Upper lobe of left lung (tissue), 6 donors: ENCODE results near the gene ATXN3. TPM values are rescaled to one million over a fixed set of nuclear protein-coding genes. Genes with fewer than 3 reads are reported as not detected.

ENCODE experiments used
- ATAC-seq, 2 donors: fragments of 200-7000 bp; cut with Tn5 transposase; one replicate each; pipeline ENCODE4 v1.9.1; 2022; ENCODE audit warnings: mild to moderate bottlenecking in 2 of 2, moderate library complexity in 2 of 2; ENCODE audit not compliant: low FRiP score in 2 of 2
- DNase-seq, 2 donors: peaks; one replicate each; pipeline ENCODE4 v3.0.0-alpha.2; 2019 to 2020
- H3K27ac ChIP-seq, 4 donors: fragments of 200-600 bp; sonication (generic); one replicate each; pipeline ENCODE4 v1.5.1; 2016 to 2019
- H3K27me3 ChIP-seq, 4 donors: fragments of 200-600 bp; sonication (generic); one replicate each; pipeline ENCODE4 v1.5.1; 2017 to 2019
- H3K36me3 ChIP-seq, 4 donors: fragments of 200-600 bp; sonication (generic); one replicate each; pipeline ENCODE4 v1.5.1; 2016 to 2019
- H3K4me1 ChIP-seq, 4 donors: fragments of 200-600 bp; sonication (generic); one replicate each; pipeline ENCODE4 v1.5.1; 2018 to 2019
- H3K4me3 ChIP-seq, 4 donors: fragments of 200-600 bp; sonication (generic); one replicate each; pipeline ENCODE4 v1.5.1; 2017 to 2019; ENCODE audit warnings: mild to moderate bottlenecking in 2 of 4, moderate library complexity in 1 of 4
- H3K9me3 ChIP-seq, 4 donors: fragments of 200-600 bp; sonication (generic); one replicate each; pipeline ENCODE4 v1.5.1; 2018 to 2019
- CTCF ChIP-seq, 6 experiments: fragments of 450-650 bp in 4 of 6; fragments of 200-600 bp in 2 of 6; sonication (generic) in 2 of 6; IDR thresholded peaks; one replicate each; pipeline ENCODE4 v1.5.1; 2016 to 2019; ENCODE audit warnings: antibody characterized with exemption in 6 of 6
- EP300 ChIP-seq, 4 donors: sonication (generic); formaldehyde crosslinking; IDR thresholded peaks; one replicate each; pipeline ENCODE4 v1.5.1; 2017; ENCODE audit warnings: antibody characterized with exemption in 4 of 4, control low read depth in 2 of 4
- POLR2A ChIP-seq, 4 donors: fragments of 450-650 bp; IDR thresholded peaks; one replicate each; pipeline ENCODE4 v1.5.1; 2016 to 2017; ENCODE audit warnings: antibody characterized with exemption in 4 of 4, mild to moderate bottlenecking in 2 of 4
- POLR2AphosphoS5 ChIP-seq, 2 donors: sonication (generic); formaldehyde crosslinking; IDR thresholded peaks; one replicate each; pipeline ENCODE4 v1.5.1; 2017; ENCODE audit warnings: antibody characterized with exemption in 2 of 2
- WGBS, 2 donors: methylation state at CpG; one replicate each; pipeline ENCODE4 v1.1.5; 2017 to 2018; 5-methylcytosine and 5-hydroxymethylcytosine counted together
- total RNA-seq, 6 donors: library from RNA; depleted of rRNA in 4 of 6; stranded (reverse); fragments of >200 nt in 4 of 6; gene quantifications; one replicate each; pipeline versions ENCODE4 v1.1.0 to v1.2.1, GENCODE V29; 2016 to 2021
- donor health status: DM: no; HTN: no; CAD: no; lungs with moderate emphysema.
- donor health status: DM: no; HTN: yes; CAD: no; lungs with severe emphysema.

Gene ATXN3
- total RNA-seq, 6 donors from 2014 or later: 17.8 to 154 (median 31.6) TPM

- no peaks in the 10 kb centered on the region for H3K27me3 ChIP-seq
- peaks cover 14 to 91% (median 52%) of the 10 kb centered on the region in 4 donors for H3K36me3 ChIP-seq
- 72 to 84% methylated on average over 1 of the region's 1 CpG for WGBS, 2 donors
- no peak for TF ChIP-seq CTCF (IDR thresholded peaks at IDR 0.05)
- TF ChIP-seq POLR2AphosphoS5 (IDR thresholded peaks at IDR 0.05): no peak
- no peak for TF ChIP-seq EP300 (IDR thresholded peaks at IDR 0.05)
- no peak for TF ChIP-seq POLR2A (IDR thresholded peaks at IDR 0.05)
- no peak for ATAC-seq
- H3K9me3 ChIP-seq: no peaks in the 10 kb centered on the region
- no peaks in the 10 kb centered on the region for H3K4me1 ChIP-seq
- DNase-seq: no peak
- H3K27ac ChIP-seq: no peak overlapping the region
- H3K4me3 ChIP-seq: no peak overlapping the region
Measured at GRCh38 chr14:92009604-92010003, 96.8 kb downstream of the ATXN3 start.

Other genes with a start within 250 kb of the ATXN3 start
- gene TC2N, start 239.0 kb downstream of the ATXN3 start, total RNA-seq: 100 to 1,000 TPM in 1 of 6 donors, 10 to 100 TPM in 5; 21.0 to 121 (median 49.6) TPM
- gene FBLN5, start 158.9 kb downstream of the ATXN3 start, total RNA-seq: 100 to 1,000 TPM in 5 of 6 donors, 10 to 100 TPM in 1; 53.8 to 196 (median 133) TPM
- 10 to 100 TPM; 19.2 to 71.8 (median 39.1) TPM for gene TRIP11, start 66.5 kb downstream of the ATXN3 start, total RNA-seq
- 100 to 1,000 TPM; 101 to 234 (median 168) TPM for gene NDUFB1, start 15.1 kb upstream of the ATXN3 start, total RNA-seq
- 10 to 100 TPM; 15.7 to 47.4 (median 33.3) TPM for gene CPSF2, start 15.4 kb upstream of the ATXN3 start, total RNA-seq
- 1 to 10 TPM in 5 of 6 donors, under 1 TPM in 1; 0.49 to 5.7 (median 2.0) TPM for gene SLC24A4, start 216.6 kb upstream of the ATXN3 start, total RNA-seq